ENCODE data around the gene TOP3A.

Gene TOP3A

GRCh38 chr17:18319604-18320256, 4.9 kb upstream of the TOP3A start:
- TF ChIP-seq CEBPB (IDR thresholded peaks at IDR 0.05) (no peak), EGR1 (IDR thresholded peaks at IDR 0.05) (no peak), RAD21 (IDR thresholded peaks at IDR 0.05; ENCODE audit: low read depth) (no peak; the same call in 1 of the 2 replicates), TEAD4 (IDR thresholded peaks at IDR 0.05) (no peak), NFIC (IDR thresholded peaks at IDR 0.05) (no peak), YY1 (IDR thresholded peaks at IDR 0.05; ENCODE audit: low read depth) (no peak), TAF1 (IDR thresholded peaks at IDR 0.05; ENCODE audit: low read depth) (no peak), EP300 (IDR thresholded peaks at IDR 0.05; ENCODE audit: borderline replicate concordance) (no peak), MAX (IDR thresholded peaks at IDR 0.05) (no peak), CREB1 (IDR thresholded peaks at IDR 0.05; ENCODE audit: low read depth) (no peak), FOXM1 (IDR thresholded peaks at IDR 0.05; ENCODE audit: borderline replicate concordance, low read depth) (no peak)
- TF ChIP-seq, protein P1, sequence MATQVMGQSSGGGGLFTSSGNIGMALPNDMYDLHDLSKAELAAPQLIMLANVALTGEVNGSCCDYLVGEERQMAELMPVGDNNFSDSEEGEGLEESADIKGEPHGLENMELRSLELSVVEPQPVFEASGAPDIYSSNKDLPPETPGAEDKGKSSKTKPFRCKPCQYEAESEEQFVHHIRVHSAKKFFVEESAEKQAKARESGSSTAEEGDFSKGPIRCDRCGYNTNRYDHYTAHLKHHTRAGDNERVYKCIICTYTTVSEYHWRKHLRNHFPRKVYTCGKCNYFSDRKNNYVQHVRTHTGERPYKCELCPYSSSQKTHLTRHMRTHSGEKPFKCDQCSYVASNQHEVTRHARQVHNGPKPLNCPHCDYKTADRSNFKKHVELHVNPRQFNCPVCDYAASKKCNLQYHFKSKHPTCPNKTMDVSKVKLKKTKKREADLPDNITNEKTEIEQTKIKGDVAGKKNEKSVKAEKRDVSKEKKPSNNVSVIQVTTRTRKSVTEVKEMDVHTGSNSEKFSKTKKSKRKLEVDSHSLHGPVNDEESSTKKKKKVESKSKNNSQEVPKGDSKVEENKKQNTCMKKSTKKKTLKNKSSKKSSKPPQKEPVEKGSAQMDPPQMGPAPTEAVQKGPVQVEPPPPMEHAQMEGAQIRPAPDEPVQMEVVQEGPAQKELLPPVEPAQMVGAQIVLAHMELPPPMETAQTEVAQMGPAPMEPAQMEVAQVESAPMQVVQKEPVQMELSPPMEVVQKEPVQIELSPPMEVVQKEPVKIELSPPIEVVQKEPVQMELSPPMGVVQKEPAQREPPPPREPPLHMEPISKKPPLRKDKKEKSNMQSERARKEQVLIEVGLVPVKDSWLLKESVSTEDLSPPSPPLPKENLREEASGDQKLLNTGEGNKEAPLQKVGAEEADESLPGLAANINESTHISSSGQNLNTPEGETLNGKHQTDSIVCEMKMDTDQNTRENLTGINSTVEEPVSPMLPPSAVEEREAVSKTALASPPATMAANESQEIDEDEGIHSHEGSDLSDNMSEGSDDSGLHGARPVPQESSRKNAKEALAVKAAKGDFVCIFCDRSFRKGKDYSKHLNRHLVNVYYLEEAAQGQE (IDR thresholded peaks at IDR 0.05; ENCODE audit: low read depth): no peak

- TF ChIP-seq, protein P1 (IDR thresholded peaks at IDR 0.05; ENCODE audit: low read depth): no peak
- TF ChIP-seq USF1 (IDR thresholded peaks at IDR 0.05) (no peak), EGR1 (IDR thresholded peaks at IDR 0.05) (no peak), RAD21 (IDR thresholded peaks at IDR 0.05; ENCODE audit: low read depth) (no peak)
These were observed 4.1 kb upstream of the TOP3A start for GRCh38 chr17:18318771-18319450.

- TF ChIP-seq MAX (IDR thresholded peaks at IDR 0.05) (no peak), EP300 (IDR thresholded peaks at IDR 0.05; ENCODE audit: borderline replicate concordance) (no peak)
These were observed 3.3 kb upstream of the TOP3A start for GRCh38 chr17:18318117-18318516.

- TF ChIP-seq USF1 (IDR thresholded peaks at IDR 0.05) (no peak), MAX (IDR thresholded peaks at IDR 0.05) (no peak), YY1 (IDR thresholded peaks at IDR 0.05; ENCODE audit: low read depth) (no peak), CEBPB (IDR thresholded peaks at IDR 0.05) (no peak), EP300 (IDR thresholded peaks at IDR 0.05; ENCODE audit: borderline replicate concordance) (no peak), RAD21 (IDR thresholded peaks at IDR 0.05; ENCODE audit: low read depth) (no peak), CREB1 (IDR thresholded peaks at IDR 0.05; ENCODE audit: low read depth) (no peak), TAF1 (IDR thresholded peaks at IDR 0.05; ENCODE audit: low read depth) (no peak), ZBTB7A (IDR thresholded peaks at IDR 0.05; ENCODE audit: low read depth) (no peak), NFIC (IDR thresholded peaks at IDR 0.05) (no peak)
- TF ChIP-seq, protein P1 (IDR thresholded peaks at IDR 0.05; ENCODE audit: low read depth): no peak
These were observed 1.2 kb upstream of the TOP3A start for GRCh38 chr17:18315961-18316360.

DNA sequence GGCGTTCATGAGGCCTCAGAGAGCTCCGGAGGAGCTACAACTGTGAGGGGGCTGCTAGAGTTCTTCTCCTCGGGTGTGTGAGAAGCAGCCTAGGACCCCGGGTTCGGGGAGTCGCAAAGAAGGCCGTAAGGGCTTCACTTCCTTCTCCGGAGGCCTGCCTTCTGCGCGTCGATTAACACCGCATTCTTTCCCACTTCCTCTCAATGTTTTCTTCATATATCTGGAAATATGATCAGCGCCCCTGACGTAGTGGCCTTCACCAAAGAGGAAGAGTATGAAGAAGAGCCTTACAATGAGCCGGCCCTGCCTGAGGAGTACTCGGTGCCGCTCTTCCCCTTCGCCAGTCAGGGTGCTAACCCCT, 748 bp upstream of the TOP3A start:
- TF ChIP-seq EP300 (IDR thresholded peaks at IDR 0.05; ENCODE audit: borderline replicate concordance) (no peak), TAF1 (IDR thresholded peaks at IDR 0.05; ENCODE audit: low read depth) (no peak), CEBPB (IDR thresholded peaks at IDR 0.05) (no peak), MAX (IDR thresholded peaks at IDR 0.05) (no peak), NFIC (IDR thresholded peaks at IDR 0.05) (no peak), YY1 (IDR thresholded peaks at IDR 0.05; ENCODE audit: low read depth) (no peak), TCF12 (IDR thresholded peaks at IDR 0.05; ENCODE audit: low read depth) (no peak), USF1 (IDR thresholded peaks at IDR 0.05) (no peak), CREB1 (IDR thresholded peaks at IDR 0.05; ENCODE audit: low read depth) (no peak)

Measured in Ishikawa (cell line).